ENCODE results near the gene PHOX2A. TPM values are rescaled to one million over a fixed set of nuclear protein-coding genes. Genes with fewer than 3 reads are reported as not detected.
A peak's percentile ranks its signal among the peaks of the same experiment; 100 is the strongest.
"Not testable (repeated sequence)": the region's sequence is repeated elsewhere in the genome, so short reads cannot be mapped to it uniquely, and the experiment has no call there.

The PHOX2A gene
- total RNA-seq, 1 experiment from 2014 or later = not detected

DNA sequence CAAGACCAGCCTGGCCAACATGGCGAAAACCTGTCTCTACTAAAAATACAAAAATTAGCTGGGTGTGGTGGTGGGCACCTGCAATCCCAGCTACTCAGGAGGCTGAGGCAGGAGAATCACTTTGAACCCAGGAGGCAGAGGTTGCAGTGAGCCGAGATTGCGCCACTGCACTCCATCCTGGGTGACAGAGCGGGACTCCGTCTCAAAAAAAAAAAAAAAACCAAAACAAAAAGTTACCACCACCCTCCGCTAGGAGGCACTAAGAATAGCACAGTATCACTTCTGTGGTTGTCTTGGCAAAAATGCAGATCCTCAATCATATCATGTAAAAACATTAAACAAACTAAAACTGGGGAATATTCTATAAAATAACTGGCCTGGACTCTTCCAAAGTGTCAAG is 46.8 kb upstream of the PHOX2A start:
- CTCF ChIA-PET; H3K4me3 ChIP-seq (ENCODE audit: low read length); H3F3A ChIP-seq (ENCODE audit: low read length, unreplicated experiment); H3K9me2 ChIP-seq (replicated peaks; ENCODE audit: low read length); H3K27me3 ChIP-seq (ENCODE audit: low read length); POLR2A ChIA-PET (ENCODE audit: unreplicated experiment); H3K9ac ChIP-seq (ENCODE audit: low read length); intact Hi-C loops (cut with micrococcal nuclease); H3K9me3 ChIP-seq (ENCODE audit: low read length); ATAC-seq; H3K4me1 ChIP-seq (ENCODE audit: insufficient read depth, low read length); H3K79me2 ChIP-seq (ENCODE audit: low read length); H3K27ac ChIP-seq (ENCODE audit: low read length); H4K20me1 ChIP-seq (ENCODE audit: low read length); BruUV-seq (replicated peaks); H2AFZ ChIP-seq (ENCODE audit: low read length); H3K4me2 ChIP-seq (ENCODE audit: low read length): not testable (repeated sequence)
- TF ChIP-seq, protein P1, sequence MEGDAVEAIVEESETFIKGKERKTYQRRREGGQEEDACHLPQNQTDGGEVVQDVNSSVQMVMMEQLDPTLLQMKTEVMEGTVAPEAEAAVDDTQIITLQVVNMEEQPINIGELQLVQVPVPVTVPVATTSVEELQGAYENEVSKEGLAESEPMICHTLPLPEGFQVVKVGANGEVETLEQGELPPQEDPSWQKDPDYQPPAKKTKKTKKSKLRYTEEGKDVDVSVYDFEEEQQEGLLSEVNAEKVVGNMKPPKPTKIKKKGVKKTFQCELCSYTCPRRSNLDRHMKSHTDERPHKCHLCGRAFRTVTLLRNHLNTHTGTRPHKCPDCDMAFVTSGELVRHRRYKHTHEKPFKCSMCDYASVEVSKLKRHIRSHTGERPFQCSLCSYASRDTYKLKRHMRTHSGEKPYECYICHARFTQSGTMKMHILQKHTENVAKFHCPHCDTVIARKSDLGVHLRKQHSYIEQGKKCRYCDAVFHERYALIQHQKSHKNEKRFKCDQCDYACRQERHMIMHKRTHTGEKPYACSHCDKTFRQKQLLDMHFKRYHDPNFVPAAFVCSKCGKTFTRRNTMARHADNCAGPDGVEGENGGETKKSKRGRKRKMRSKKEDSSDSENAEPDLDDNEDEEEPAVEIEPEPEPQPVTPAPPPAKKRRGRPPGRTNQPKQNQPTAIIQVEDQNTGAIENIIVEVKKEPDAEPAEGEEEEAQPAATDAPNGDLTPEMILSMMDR (conservative IDR thresholded peaks at IDR 0.05; ENCODE audit: low read depth, low read length) = peak; percentile 60
- peaks cover 13% of the 10 kb centered on the region; the same call in 1 of the 2 replicates for H3K36me3 ChIP-seq (ENCODE audit: low read depth, low read length)
- peak; percentile 55 for DNase-seq

DNA sequence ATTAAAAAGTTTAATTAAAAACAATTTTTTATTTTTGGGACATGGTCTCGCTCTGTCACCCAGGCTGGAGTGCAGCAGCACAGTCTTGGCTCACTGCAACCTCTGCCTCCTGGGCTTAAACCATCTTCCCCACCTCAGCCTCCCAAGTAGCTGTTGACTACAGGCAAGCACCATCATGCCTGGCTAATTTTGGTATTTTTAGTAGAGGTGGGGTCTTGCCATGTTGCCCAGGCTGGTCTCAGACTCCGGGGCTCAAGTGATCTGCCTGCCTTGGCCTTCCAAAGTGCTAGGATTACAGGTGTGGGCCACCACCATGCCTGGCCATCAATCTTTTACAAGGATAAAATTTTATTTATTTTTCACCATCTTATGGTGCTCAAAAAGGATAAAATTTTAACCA is 43.3 kb upstream of the PHOX2A start:
- Histone ChIP-seq H3K36me3 (ENCODE audit: low read depth, low read length) (no peaks in the 10 kb centered on the region), H3K4me3 (ENCODE audit: low read length) (no peak overlapping the region), H3K9me3 (ENCODE audit: low read length) (no peaks in the 10 kb centered on the region), H3K9ac (ENCODE audit: low read length) (no peak overlapping the region), H3K27ac (ENCODE audit: low read length) (no peak overlapping the region), H4K20me1 (ENCODE audit: low read length) (no peaks in the 10 kb centered on the region), H3K4me1 (ENCODE audit: insufficient read depth, low read length) (no peaks in the 10 kb centered on the region), H3K4me2 (ENCODE audit: low read length) (no peak overlapping the region), H3K79me2 (ENCODE audit: low read length) (no peaks in the 10 kb centered on the region), H3F3A (ENCODE audit: low read length, unreplicated experiment) (no peaks in the 10 kb centered on the region), H3K9me2 (replicated peaks; ENCODE audit: low read length) (no peaks in the 10 kb centered on the region), H3K27me3 (ENCODE audit: low read length) (no peaks in the 10 kb centered on the region), H2AFZ (ENCODE audit: low read length) (no peak overlapping the region)
- ChIA-PET POLR2A (ENCODE audit: unreplicated experiment) (no interaction called here), CTCF (no interaction called here)
- TF ChIP-seq, protein P1 (conservative IDR thresholded peaks at IDR 0.05; ENCODE audit: low read depth, low read length) = no peak
- TF ChIP-seq EZH2phosphoT487 (IDR thresholded peaks at IDR 0.05; ENCODE audit: borderline replicate concordance, low read length) (no peak), EZH2 (IDR thresholded peaks at IDR 0.05; ENCODE audit: low read length, unreplicated experiment) (no peak)
- ATAC-seq (no peak), DNase-seq (no peak)
- intact Hi-C loops (cut with micrococcal nuclease) = no loop called here
- no TSS peak for BruUV-seq (replicated peaks)

DNA sequence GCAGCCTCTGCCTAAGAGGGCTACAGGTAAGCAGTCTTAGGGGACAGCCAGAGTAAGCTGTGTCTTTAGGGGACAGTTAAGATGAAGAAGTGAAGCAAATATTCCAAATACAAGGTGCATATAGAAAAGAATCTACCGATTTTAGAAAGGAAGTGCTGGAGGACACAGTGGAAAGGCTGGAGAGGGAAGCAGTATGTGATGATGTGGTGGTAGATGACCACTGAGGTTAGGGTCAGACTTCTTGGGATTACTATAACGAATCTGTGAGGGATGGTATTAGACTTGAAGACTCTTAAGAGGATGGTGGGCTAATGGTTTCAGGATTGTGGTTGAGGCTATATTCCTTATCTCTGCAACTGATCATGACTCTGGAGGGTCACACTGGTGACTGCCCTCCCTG is 40.0 kb upstream of the PHOX2A start:
- Histone ChIP-seq H3K4me2 (ENCODE audit: low read length) (no peak overlapping the region), H3K4me3 (ENCODE audit: low read length) (no peak overlapping the region), H3K27me3 (ENCODE audit: low read length) (no peaks in the 10 kb centered on the region), H3K27ac (ENCODE audit: low read length) (no peak overlapping the region), H3K4me1 (ENCODE audit: insufficient read depth, low read length) (peaks cover 7% of the 10 kb centered on the region), H3F3A (ENCODE audit: low read length, unreplicated experiment) (no peaks in the 10 kb centered on the region), H2AFZ (ENCODE audit: low read length) (no peak overlapping the region), H3K79me2 (ENCODE audit: low read length) (no peaks in the 10 kb centered on the region), H3K9me3 (ENCODE audit: low read length) (no peaks in the 10 kb centered on the region), H3K9me2 (replicated peaks; ENCODE audit: low read length) (no peaks in the 10 kb centered on the region), H4K20me1 (ENCODE audit: low read length) (no peaks in the 10 kb centered on the region), H3K9ac (ENCODE audit: low read length) (no peak overlapping the region), H3K36me3 (ENCODE audit: low read depth, low read length) (no peaks in the 10 kb centered on the region)
- no peak for DNase-seq
- intact Hi-C loops (cut with micrococcal nuclease) = no loop called here
- no peak for ATAC-seq
- POLR2A ChIA-PET (ENCODE audit: unreplicated experiment) = no interaction called here
- TF ChIP-seq EZH2 (IDR thresholded peaks at IDR 0.05; ENCODE audit: low read length, unreplicated experiment) (no peak), EZH2phosphoT487 (IDR thresholded peaks at IDR 0.05; ENCODE audit: borderline replicate concordance, low read length) (no peak)
- TF ChIP-seq, protein P1 (conservative IDR thresholded peaks at IDR 0.05; ENCODE audit: low read depth, low read length) = no peak
- CTCF ChIA-PET = no interaction called here
- no TSS peak for BruUV-seq (replicated peaks)
